ENCODE results near the gene C17orf114.

- TF ChIP-seq RAD21 (conservative IDR thresholded peaks at IDR 0.05 in 1 of 2, IDR thresholded peaks at IDR 0.05 in 1 of 2) (no peak), POLR2A (IDR thresholded peaks at IDR 0.05; ENCODE audit: low read length) (peak; percentile 47), EP300 (IDR thresholded peaks at IDR 0.05) (no peak), MAX (IDR thresholded peaks at IDR 0.05) (peak; percentile 8), CHD2 (IDR thresholded peaks at IDR 0.05; ENCODE audit: low read length, partially characterized antibody) (peak; percentile 80), RCOR1 (IDR thresholded peaks at IDR 0.05; ENCODE audit: low read depth, low read length) (no peak), HOXA7 (CRISPR knock-in tag; IDR thresholded peaks at IDR 0.05) (no peak), USF2 (IDR thresholded peaks at IDR 0.05) (no peak), NR3C1 (IDR thresholded peaks at IDR 0.05) (no peak)
- TF ChIP-seq, protein P1, sequence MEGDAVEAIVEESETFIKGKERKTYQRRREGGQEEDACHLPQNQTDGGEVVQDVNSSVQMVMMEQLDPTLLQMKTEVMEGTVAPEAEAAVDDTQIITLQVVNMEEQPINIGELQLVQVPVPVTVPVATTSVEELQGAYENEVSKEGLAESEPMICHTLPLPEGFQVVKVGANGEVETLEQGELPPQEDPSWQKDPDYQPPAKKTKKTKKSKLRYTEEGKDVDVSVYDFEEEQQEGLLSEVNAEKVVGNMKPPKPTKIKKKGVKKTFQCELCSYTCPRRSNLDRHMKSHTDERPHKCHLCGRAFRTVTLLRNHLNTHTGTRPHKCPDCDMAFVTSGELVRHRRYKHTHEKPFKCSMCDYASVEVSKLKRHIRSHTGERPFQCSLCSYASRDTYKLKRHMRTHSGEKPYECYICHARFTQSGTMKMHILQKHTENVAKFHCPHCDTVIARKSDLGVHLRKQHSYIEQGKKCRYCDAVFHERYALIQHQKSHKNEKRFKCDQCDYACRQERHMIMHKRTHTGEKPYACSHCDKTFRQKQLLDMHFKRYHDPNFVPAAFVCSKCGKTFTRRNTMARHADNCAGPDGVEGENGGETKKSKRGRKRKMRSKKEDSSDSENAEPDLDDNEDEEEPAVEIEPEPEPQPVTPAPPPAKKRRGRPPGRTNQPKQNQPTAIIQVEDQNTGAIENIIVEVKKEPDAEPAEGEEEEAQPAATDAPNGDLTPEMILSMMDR (IDR thresholded peaks at IDR 0.05), result no peak
Measured at GRCh38 chr17:4833178-4833940, 31.2 kb upstream of the C17orf114 start, which contains the start of gene MINK1.

Data from A549 (cell line).